Measurements from ENCODE around the gene GALNT9. TPM values are rescaled to one million over a fixed set of nuclear protein-coding genes. Genes with fewer than 3 reads are reported as not detected.

GALNT9 gene
- polyA plus RNA-seq, 2 of the 4 experiments (the other 2 are of a cell fraction), result 0.66 to 2.8 TPM

- no peak for ATAC-seq
- TF ChIP-seq ESRRA (IDR thresholded peaks at IDR 0.05; ENCODE audit: borderline replicate concordance, low read length), result no peak
- no peak for TF ChIP-seq ZNF302 (CRISPR knock-in tag; IDR thresholded peaks at IDR 0.05)
- TF ChIP-seq CTCF (IDR thresholded peaks at IDR 0.05), result no peak
- TF ChIP-seq SMC3 (IDR thresholded peaks at IDR 0.05), result no peak
- no peak for TF ChIP-seq MAFK (IDR thresholded peaks at IDR 0.05; ENCODE audit: partially characterized antibody)
- TF ChIP-seq CBX8 (IDR thresholded peaks at IDR 0.05), result no peak
- no peak for TF ChIP-seq NPAS2 (CRISPR knock-in tag; IDR thresholded peaks at IDR 0.05; ENCODE audit: borderline replicate concordance)
- no peak for TF ChIP-seq BCL3 (IDR thresholded peaks at IDR 0.05)
- no peak for TF ChIP-seq JUN (IDR thresholded peaks at IDR 0.05)
- TF ChIP-seq RARB (CRISPR knock-in tag; IDR thresholded peaks at IDR 0.05), result no peak
- no peak for TF ChIP-seq TP53 (CRISPR knock-in tag; IDR thresholded peaks at IDR 0.05)
- TF ChIP-seq HES2 (IDR thresholded peaks at IDR 0.05), result no peak
- no peak for TF ChIP-seq ZC3H11A (IDR thresholded peaks at IDR 0.05)
- no peak for TF ChIP-seq CHD4 (IDR thresholded peaks at IDR 0.05; ENCODE audit: borderline replicate concordance)
- TF ChIP-seq SREBF2 (IDR thresholded peaks at IDR 0.05), result no peak
- no peak for TF ChIP-seq BHLHE40 (IDR thresholded peaks at IDR 0.05; ENCODE audit: low read depth, low read length)
- TF ChIP-seq RAD21 (conservative IDR thresholded peaks at IDR 0.05 in 1 of 2, IDR thresholded peaks at IDR 0.05 in 1 of 2), result no peak
- TF ChIP-seq RNF2 (IDR thresholded peaks at IDR 0.05; ENCODE audit: borderline replicate concordance, low read depth), result no peak
- 54% methylated on average over 18 of the region's 22 CpGs for WGBS (ENCODE audit: missing lambda C conversion rate)
- no peak overlapping the region for H3K4me3 ChIP-seq
- DNase-seq (ENCODE audit: low read depth in 1 of 2, low spot score in 1 of 2), result no peak
- H3K4me1 ChIP-seq, result no peaks in the 10 kb centered on the region
- H3K4me2 ChIP-seq, result no peak overlapping the region
- POLR2A ChIA-PET, result no interaction called here
- H3K27ac ChIP-seq, result no peak overlapping the region
- no peak for FAIRE-seq
- CTCF ChIA-PET, result no interaction called here
- H3K9me3 ChIP-seq, result no peaks in the 10 kb centered on the region; the same call in 2 of the 3 replicates
These were observed 34.4 kb upstream of the GALNT9 start for GRCh38 chr12:132363661-132364347.

GRCh38 chr12:132362996-132363660, 33.7 kb upstream of the GALNT9 start:
- Histone ChIP-seq H3K4me1 (no peaks in the 10 kb centered on the region), H3K27ac (no peak overlapping the region), H3K4me2 (no peak overlapping the region), H3K9me3 (no peaks in the 10 kb centered on the region; the same call in 2 of the 3 replicates), H3K4me3 (no peak overlapping the region)
- CTCF ChIA-PET, result no interaction called here
- DNase-seq (ENCODE audit: low read depth in 1 of 2, low spot score in 1 of 2), result no peak
- FAIRE-seq, result no peak
- WGBS (ENCODE audit: missing lambda C conversion rate), result 71% methylated on average over 29 of the region's 29 CpGs
- POLR2A ChIA-PET, result no interaction called here
- TF ChIP-seq HOXA7 (CRISPR knock-in tag; IDR thresholded peaks at IDR 0.05) (no peak), CBX2 (IDR thresholded peaks at IDR 0.05; ENCODE audit: borderline replicate concordance, low read depth) (no peak), RAD21 (conservative IDR thresholded peaks at IDR 0.05 in 1 of 2, IDR thresholded peaks at IDR 0.05 in 1 of 2) (no peak), FOSL2 (IDR thresholded peaks at IDR 0.05) (no peak), FOSL2 (CRISPR knock-in tag; IDR thresholded peaks at IDR 0.05) (no peak), HMGXB4 (CRISPR knock-in tag; IDR thresholded peaks at IDR 0.05; ENCODE audit: borderline replicate concordance) (no peak), ELK1 (IDR thresholded peaks at IDR 0.05; ENCODE audit: low read depth, low read length) (no peak), SREBF2 (IDR thresholded peaks at IDR 0.05) (no peak)
- no peak for ATAC-seq

Data from A549 (cell line).